Activated naive CD4-positive, alpha-beta T cell (primary cell): ENCODE measurements around the gene SRXN1.
"Not testable (repeated sequence)": the region's sequence is repeated elsewhere in the genome, so short reads cannot be mapped to it uniquely, and the experiment has no call there.

Experiments
- DNase-seq, 4 experiments: peaks; one replicate each; lab custom pipeline; 2025; lab: John Stamatoyannopoulos, UW

Gene SRXN1

DNA sequence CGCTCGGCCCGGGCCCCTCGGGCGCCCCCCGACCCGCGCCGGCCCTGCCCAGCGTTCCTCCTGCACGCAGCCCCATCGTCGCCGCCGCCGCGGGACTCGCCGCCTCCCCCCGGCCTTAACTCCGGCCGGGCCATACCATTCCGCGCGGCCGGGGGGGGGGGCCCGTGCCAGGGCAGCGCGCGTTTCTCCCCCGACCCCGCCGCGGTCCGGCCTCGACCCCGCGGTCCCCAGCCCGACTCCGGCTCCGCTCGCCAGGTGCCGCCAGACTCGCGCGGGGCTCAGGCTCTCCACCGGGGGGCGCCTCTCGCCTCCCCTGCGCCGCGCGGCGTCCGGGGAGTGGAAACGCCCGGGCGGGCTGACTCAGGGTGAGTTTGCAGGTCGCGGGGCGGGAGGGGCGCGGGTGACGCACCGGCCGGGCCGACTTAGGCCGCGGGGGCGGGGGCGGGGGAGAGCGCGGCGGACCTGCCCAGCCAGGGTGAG, at the start of gene SRXN1:
Gene SRXN1 (minus strand): TSS at position 91 of the 480 bp plus-strand sequence. CDS start 15 bp downstream, at position 76.
- peak; percentile 38 to 57 (median 46) for DNase-seq

DNA sequence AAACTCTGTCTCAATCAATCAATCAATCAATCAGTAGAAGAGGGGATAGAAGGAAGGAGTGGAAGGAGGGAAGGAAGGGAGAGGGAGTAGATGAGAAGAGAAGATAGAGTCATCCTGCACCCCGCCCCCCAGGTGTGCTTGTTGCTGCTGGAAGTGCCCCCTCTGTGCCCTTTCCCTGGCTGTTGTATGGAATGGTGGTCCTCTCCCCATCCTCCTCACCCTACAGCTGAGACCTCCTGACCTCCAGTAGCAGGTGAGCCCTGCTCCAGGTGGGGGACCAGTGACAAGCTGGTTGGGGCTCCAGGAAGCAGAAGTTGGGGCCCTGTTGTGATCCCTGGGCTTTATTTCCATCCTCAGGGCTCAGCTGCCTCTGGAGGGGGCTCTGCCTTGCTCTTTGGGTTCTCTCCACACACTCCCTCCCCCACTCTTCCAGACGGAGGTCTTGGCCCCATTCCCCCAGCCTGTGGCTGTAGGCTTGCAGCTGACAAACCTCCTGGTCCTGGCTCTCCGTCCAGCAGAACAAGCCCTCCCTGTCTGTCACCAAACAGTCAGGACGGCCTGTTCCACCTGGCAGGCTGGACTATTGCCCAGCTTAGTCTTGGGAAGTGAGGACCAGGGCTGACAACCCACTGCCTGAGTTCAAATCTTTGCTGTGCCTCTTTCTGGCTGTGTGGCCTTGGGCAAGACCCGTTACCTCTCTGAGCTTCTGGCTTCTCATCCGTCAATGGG, 48.6 kb upstream of the SRXN1 start:
- no peak for DNase-seq

DNA sequence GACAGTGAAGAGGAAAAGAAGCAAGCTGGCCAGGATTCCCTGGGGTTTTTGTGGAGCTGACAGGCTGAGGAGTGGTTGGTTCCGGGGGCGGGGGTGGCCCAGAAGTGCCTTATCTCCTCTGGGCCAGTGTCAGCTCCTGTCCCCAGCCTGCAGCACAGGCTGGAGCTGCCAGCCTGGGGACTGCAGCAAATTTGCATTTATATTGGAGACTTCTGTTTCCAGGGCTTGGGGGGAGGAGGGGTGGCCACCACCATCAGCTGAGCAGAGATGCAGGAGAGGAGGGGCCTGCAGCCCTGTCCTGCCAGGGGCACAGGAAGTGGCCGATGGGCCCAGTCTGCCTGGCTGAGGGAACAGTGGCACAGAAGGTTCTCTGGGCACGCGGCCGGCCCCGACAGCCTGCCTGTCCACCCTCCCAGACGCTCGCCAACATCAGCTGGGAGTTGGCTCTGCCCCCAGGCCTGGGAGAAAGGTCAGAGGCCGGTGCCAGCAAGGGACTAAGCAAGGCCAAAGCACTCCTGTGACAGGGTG, 46.9 kb upstream of the SRXN1 start:
- no peak for DNase-seq

DNA sequence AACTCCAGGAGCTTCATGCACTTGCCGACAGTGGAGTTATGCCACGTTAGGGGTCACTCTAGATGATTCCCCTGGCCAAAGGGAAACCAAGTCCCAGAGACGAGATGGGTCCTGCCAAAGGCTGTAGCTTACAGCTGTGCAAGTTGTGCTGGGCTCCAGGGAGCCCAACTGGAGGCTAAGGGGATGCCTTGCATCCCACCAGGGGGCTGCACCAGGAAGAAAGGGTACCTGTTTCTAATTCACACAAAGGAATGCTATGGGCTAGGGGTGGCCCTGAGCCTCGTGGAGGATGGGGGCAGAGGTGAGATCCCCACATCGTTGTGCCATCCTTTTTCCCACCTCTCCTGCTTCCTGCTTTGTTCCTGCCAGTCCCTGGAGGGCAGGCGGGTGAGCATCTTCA, 46.3 kb upstream of the SRXN1 start:
- DNase-seq = no peak

DNA sequence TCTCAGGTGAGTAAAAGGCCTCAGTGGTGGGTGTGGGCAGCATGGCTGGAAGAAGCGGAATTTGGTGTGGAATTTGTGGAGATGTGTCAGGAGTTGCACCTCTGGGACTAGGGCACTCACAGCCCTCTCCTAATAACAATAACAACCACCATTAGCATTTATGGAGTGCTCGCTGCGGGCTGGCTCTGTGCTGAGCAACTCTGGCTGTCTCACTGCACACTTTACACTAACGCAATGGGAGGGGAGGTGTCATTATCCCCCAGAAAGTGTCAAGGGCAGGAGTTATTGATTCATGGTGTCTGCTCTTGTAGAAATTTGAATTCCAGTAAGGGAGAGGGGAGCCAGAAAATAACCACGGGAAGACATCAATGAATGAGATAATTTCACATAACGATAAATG, 45.3 kb upstream of the SRXN1 start:
- no peak for DNase-seq

DNA sequence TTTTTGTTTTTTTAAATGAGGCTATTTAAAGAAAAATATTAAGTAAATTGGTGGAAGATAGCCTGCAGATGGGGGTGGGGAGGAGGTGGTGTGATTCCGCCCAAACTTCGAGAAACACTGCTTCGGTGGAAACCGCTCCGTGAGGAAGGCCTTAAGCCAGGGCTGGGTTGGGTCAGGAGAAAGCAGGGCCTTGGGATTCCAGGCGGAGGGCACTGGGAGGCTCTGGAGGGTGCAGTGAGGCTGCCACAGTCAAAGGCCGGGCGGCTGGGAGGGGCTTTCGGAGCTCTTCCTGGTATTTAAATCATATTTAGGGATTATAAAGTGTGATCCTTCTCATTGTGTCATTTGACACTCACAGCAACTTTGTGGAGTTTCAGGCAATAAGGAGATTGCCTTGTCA, 44.8 kb upstream of the SRXN1 start:
- no peak for DNase-seq

DNA sequence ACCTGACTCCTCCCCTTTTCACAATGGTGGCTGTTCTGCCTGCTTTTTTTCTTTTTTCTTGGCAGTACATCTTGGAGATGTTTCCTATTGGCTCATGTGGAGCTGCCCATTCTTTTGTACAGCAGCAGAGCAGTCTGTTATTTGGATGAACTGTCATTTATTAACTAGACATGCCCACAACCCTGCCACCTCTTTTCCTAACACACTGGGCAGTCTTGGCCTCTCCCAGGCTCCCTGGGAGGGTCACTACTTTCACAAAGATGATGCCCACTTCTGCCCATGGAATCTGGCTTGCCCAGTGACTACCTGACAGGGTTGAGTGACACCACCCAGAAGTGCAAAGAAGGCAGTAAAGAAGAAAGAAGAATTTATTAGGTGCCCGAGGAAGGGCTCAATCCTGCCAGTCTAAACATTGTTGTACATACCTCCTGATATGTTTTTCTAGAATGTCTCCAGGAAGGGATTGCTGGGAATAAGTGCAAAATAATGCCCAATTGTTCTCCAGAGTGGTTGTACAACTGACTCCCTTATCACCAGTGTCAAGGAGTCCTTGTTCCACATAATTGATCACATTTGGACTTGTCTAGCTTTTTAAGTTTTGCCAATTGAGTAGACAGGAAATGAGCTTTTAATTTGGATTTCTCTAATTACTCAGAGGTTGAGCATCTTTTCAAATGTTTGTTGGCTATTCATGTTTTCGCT, 42.3 kb upstream of the SRXN1 start:
- DNase-seq = no peak

DNA sequence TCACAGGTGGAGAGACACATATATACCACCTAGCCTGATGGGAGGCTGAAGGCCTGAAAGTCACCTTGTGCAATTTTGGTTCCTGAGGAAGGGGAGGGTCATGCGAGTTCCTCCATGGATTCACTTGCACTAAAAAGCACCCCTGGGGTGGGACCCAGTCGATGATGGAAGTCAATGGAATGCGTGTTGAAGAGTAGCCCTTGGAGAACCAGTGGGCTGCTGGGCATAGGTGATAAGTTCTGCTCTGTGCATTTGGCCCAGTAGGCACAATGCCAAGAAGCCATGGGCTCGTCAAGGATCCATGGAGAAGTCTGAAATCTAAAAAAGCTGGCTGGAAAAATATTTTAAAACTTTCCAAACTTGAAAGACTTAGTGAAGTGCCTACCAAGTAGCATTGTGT, 41.5 kb upstream of the SRXN1 start:
- no peak for DNase-seq

DNA sequence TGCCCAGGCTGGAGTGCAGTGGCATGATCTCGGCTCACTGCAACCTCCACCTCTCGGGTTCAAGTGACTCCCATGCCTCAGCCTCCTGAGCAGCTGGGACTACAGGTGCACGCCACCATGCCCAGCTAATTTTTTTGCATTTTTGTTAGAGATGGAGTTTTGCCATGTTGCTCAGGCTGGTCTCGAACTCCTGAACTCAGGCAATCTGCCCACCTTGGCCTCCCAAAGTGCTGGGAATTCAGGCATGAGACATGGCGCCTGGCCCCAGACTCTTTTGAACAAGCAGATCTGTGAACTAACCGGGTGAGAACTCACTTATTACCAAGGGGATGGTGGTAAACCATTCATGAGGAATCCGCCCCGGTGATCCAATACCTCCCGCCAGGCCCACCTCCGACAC, 40.8 kb upstream of the SRXN1 start:
- DNase-seq = not testable (repeated sequence)

DNA sequence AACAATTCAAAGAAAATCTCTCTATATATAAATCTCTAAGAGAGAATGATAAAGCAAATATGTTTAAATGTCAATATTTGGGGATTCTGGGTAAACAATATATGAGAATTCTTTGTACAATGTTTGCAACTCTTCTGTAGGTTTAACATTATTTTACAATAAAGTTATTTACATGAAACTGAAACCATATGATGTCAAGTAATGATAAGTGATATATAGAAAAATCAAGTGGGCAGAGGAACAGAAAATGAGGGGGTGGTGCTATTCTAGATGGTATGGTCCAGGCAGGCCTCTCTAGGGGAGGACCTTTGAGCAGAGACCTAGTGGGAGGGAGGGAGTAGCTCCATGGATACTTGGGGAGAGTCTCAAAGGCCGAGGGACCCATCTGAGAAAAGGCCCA, 39.0 kb upstream of the SRXN1 start:
- DNase-seq = no peak

DNA sequence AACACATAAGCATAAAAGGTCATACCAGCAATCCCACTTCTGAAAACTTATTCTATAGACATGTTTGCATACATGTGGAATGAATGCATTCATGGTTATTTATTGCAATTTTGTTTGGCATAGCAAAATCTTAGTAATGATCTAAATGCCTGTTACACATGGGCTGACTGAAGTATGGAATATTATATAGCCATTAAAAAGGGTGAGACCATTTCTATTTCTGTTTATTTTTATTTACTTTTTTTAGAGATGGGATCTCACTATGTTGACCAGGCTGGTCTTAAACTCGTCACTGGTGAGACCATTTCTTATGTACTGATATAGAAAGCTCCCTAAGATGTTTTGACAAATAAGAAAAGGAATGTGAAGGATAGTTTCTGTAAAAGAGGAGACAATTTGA, 36.9 kb upstream of the SRXN1 start:
- no peak for DNase-seq

DNA sequence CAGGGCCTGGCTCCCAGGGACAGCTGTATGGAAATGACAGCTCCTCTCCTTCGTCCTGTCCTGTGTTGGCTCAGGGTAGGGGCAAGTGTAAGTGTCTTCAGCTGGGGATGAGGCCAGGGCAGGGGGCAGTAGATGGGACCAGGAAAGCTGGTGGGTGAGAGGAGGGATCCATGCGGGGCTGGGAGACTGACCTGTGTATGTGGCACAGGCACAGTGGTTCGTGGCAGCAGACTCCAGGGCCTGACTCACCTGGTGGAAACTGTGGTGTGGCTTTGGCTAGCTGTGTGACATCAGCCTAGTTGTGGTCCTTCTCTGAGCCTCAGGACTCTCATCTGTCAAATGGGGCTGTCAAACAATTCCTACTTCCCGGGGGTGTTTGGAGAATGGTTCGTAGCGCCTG, 36.3 kb upstream of the SRXN1 start:
- DNase-seq = no peak

DNA sequence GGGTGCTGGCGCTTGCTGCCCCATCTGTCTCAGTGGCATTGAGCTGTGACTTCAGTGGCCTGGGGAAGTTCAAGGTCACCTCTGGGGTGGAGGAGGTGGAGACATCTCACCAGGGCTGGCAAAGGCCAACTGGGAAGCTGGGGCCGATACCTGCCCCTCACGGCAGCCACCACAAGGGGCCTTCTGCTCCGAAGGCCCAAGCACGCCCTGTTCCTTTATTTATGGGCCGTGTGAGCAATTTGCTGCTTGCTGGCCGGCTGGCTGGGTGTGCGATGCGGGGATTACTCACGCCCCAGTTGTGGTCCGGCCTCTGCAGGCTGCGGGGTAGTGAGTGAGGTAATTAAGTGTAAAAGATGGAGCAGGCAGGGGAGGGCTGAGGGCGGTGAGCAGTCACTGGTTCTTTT, 35.8 kb upstream of the SRXN1 start:
- DNase-seq = no peak

DNA sequence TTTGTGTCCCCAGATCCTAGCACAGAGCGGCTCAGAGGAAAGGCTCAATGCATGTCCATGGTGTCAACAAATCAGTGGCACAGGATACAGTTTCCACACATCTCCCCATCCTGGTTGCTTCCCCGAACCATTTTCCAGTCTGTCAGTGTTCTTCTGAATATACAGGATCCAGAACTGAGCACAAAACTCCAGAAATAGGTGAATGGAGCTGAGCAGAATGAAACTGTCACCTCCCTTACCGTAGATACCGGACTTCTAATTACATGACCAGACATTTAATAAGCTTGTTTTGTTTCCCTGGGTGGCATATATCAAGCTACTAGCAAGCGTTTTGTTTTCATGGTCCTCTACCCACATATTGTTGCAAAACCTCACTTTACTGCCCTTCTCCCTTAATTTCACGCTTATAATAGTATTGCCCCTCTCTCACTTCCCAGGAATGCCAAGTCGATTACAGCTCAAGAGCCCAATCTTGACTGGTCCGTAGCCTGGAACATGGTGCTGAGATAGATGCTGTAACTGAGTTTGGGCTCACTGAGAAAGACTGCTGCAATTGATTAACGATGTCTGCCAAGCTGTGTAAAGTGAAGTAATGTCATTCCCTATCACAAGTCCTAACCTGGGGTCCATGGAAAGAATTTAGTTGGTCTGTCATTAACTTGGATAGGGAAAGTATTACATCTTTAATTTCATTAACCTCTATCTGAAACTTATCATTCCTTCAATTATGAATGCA, 34.6 kb upstream of the SRXN1 start:
- DNase-seq = no peak

DNA sequence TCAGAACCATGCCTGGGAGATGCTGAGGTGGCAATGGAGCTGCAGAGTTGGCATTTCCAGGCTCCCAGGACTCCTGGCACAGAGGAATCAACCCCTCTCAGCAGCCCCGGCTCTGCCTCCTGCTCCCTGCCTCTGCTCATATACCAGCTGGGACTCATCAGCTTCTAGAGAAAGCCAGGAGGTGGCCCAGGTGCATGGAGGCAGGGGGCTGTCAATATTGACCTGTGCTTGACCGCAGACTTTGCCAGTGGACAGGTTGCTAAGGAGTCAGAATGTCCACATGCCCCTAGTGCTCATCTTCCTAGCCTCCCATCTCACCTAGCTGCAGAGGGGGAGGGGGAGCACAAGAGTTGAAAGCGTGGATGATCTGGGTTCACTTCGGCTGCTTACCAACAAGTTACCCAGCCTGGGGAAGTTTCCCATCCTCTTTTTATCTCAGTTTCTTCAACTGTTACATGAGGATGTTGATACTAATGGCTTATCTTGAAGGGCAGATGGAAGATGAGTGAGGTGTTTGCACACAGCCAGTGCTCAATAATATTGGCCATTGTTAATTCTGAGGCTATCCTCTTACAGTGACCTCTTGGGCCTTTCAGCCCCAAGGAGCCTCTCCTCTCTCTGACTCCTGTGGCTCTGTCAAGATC, 31.8 kb upstream of the SRXN1 start:
- DNase-seq = no peak

DNA sequence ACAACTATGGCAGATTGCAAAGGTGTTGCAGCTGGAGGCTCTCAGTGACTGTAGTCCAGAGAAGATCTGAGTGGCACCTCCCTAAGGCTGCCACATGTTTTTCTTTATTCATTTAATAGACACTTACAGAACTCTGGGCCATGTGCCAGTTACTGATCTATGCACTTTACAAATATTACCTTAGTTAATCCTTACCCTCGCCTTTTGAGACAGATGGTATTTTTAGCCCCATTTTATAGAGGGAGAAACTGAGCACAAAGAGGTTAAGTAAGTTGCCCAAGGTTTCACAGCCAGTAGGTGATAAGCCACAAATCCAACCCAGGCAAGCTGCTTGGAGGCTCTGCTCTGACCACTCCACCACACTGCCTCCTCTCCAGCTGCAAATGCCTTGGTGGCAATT, 29.1 kb upstream of the SRXN1 start:
- DNase-seq = no peak

DNA sequence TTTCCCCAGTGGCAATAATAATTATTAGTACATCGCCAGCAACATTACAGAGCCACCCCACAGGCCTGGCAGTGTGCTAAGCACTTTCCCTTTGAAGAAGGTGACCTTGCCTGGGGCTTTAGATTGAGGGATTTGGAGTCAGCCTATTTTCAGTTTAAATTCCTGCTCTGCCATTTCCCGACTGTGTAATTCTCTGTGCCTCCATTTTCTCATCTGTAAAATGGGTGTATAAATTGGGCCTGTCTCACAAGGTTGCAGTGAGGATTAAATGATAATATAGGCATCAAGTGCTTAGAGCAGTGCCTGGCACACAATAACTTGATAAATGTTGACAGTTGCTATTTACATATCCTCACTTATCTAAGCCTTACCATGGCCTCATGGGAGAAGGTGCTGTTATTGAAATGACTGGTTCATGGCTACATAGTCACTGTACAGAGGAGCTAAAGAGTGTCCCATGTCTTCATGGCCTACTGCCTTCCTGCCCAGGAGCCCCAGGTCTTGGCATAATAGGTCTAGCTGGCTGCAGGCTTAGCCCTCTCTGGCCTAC, 27.7 kb upstream of the SRXN1 start:
- DNase-seq = no peak

DNA sequence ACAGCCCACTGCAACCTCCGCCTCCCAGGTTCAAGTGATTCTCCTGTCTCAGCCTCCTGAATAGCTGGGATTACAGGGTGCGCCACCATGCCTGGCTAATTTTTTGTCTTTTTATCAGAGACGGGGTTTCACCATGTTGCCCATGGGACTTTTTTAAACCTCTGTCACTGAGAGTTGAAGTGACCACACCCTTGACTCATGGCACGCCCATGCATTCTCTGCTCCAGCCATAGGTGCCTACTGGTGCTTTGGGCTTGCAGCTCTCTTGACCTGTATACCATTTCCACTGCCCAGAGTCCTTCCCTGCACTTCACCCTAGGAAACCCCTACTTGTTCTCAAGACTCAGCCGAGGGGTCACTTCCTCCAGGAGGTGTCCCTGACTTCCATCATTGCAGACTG, 25.0 kb upstream of the SRXN1 start:
- DNase-seq = no peak

DNA sequence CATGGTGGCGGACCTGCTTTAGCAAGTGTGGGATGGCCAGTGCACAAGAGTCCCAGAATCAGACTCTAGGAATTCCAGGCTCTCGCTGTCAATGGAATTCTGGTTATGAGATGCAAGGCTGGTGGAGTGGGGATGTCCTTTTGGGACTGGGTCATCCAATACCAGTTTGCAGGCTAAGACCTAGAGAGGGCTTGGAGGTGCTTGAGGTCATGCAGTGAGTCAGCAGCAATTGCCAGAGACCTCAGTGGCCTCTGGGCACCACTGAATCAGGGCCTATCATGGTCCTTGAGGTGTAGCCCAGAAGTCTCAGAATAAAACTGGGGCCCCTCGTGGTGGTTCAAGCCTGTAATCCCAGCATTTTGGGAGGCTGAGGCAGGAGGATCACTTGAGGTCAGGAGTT, 24.0 kb upstream of the SRXN1 start:
- no peak for DNase-seq

DNA sequence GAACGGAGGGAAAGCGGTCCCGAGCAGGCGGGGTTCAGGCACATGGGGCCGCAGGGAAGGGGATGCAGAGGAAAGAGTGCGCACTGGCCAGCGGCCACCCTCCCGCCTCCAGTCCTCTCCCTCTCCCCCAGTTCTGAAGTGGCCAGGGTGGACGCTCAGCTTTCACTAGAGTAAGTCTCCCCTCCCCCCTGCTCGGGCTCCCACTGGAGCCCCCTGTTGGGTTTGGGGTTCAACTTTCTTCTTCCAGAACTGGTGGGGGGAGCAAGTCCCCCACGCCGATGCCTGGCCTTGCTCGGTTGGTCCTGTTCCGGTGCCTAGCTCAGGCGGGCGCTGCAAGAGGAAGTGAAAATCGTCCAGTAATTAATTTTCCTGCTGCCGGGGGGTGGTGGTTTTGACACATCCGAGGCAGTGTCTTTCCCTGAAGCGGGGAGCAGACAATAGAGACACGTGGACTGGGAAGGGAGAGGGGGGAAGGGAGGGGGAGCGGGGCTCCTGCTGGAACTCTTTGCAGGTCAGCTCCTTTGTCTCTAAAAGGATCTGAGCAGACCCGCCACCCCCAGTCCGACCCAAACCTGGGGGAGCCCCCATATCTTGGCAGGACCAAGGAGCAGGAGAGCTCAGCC, 23.4 kb upstream of the SRXN1 start:
- DNase-seq = no peak
